ENCODE results near the gene HAPSTR1. TPM values are rescaled to one million over a fixed set of nuclear protein-coding genes. Genes with fewer than 3 reads are reported as not detected.
A peak's percentile ranks its signal among the peaks of the same experiment; 100 is the strongest.

The HAPSTR1 gene
- total RNA-seq, 1 experiment from 2014 or later: 24.4 TPM

DNA sequence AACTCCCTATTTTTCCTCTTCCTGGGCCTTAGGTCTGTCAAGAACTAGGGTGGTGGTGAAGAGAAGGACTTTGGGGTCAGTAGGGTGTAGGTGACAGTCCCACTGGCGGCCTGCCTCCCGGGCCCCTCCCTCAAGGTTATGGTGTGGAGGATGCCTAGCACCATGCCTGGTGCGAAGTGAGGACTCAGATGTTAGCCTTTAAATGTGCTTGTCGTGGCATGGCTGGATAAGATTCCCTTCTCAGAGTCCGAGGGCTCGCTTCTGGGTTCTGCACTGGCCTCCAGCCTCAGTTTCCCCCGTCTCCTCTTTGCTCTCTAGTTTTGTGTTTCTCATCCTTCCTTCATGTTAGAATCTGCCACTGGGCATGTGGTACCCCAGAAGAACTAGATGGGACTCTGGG, 32.0 kb downstream of the HAPSTR1 start:
- BruUV-seq (replicated peaks): no TSS peak
- POLR2A ChIA-PET (ENCODE audit: unreplicated experiment): no interaction called here
- 0 out of 2 replicates have a peak, but pooled peaks cover 5% of the 10 kb centered on the region for H4K20me1 ChIP-seq (ENCODE audit: low read length)
- TF ChIP-seq EZH2phosphoT487 (IDR thresholded peaks at IDR 0.05; ENCODE audit: borderline replicate concordance, low read length): no peak
- TF ChIP-seq, protein P1, sequence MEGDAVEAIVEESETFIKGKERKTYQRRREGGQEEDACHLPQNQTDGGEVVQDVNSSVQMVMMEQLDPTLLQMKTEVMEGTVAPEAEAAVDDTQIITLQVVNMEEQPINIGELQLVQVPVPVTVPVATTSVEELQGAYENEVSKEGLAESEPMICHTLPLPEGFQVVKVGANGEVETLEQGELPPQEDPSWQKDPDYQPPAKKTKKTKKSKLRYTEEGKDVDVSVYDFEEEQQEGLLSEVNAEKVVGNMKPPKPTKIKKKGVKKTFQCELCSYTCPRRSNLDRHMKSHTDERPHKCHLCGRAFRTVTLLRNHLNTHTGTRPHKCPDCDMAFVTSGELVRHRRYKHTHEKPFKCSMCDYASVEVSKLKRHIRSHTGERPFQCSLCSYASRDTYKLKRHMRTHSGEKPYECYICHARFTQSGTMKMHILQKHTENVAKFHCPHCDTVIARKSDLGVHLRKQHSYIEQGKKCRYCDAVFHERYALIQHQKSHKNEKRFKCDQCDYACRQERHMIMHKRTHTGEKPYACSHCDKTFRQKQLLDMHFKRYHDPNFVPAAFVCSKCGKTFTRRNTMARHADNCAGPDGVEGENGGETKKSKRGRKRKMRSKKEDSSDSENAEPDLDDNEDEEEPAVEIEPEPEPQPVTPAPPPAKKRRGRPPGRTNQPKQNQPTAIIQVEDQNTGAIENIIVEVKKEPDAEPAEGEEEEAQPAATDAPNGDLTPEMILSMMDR (conservative IDR thresholded peaks at IDR 0.05; ENCODE audit: low read depth, low read length): no peak
- TF ChIP-seq EZH2 (IDR thresholded peaks at IDR 0.05; ENCODE audit: low read length, unreplicated experiment): no peak
- no peaks in the 10 kb centered on the region for H3K9me3 ChIP-seq (ENCODE audit: low read length)
- CTCF ChIA-PET: no interaction called here
- H3K27me3 ChIP-seq (ENCODE audit: low read length): no peaks in the 10 kb centered on the region
- H3F3A ChIP-seq (ENCODE audit: low read length, unreplicated experiment): no peaks in the 10 kb centered on the region
- ATAC-seq: no peak
- H2AFZ ChIP-seq (ENCODE audit: low read length): no peak overlapping the region
- no peaks in the 10 kb centered on the region for H3K9me2 ChIP-seq (replicated peaks; ENCODE audit: low read length)
- intact Hi-C loops (cut with micrococcal nuclease): no loop called here
- peaks cover 4% of the 10 kb centered on the region; the same call in 1 of the 2 replicates for H3K36me3 ChIP-seq (ENCODE audit: low read depth, low read length)
- DNase-seq: no peak
- H3K4me3 ChIP-seq (ENCODE audit: low read length): no peak overlapping the region
- peaks cover 30% of the 10 kb centered on the region for H3K4me1 ChIP-seq (ENCODE audit: insufficient read depth, low read length)
- H3K27ac ChIP-seq (ENCODE audit: low read length): peak overlapping the region; percentile 48
- H3K9ac ChIP-seq (ENCODE audit: low read length): no peak overlapping the region
- peak overlapping the region; percentile 41 for H3K4me2 ChIP-seq (ENCODE audit: low read length)
- H3K79me2 ChIP-seq (ENCODE audit: low read length): peaks cover 58% of the 10 kb centered on the region

DNA sequence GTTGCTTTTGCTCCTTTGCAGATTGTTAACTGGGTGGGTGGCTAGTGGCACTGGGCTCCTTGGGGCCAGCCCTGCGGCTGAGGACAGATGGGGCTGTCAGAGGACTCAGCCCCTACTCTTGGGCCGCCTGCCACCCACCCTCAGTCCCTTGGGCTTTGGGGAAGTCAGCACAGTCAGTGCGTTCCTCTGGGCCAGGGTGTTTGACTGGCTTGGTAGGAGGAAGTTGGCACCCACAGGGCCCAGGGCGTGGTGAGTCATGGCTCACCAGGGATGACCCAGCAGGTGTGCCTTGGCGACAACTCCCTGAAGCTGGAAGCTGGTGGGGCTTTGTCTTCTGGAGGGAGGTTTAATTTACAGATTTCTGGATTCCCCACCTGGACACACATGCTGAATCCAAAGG, 32.4 kb downstream of the HAPSTR1 start:
- Histone ChIP-seq H3K27me3 (ENCODE audit: low read length) (no peaks in the 10 kb centered on the region), H4K20me1 (ENCODE audit: low read length) (0 out of 2 replicates have a peak, but pooled peaks cover 5% of the 10 kb centered on the region), H3K36me3 (ENCODE audit: low read depth, low read length) (no peaks in the 10 kb centered on the region), H3F3A (ENCODE audit: low read length, unreplicated experiment) (no peaks in the 10 kb centered on the region), H3K9me2 (replicated peaks; ENCODE audit: low read length) (no peaks in the 10 kb centered on the region), H3K79me2 (ENCODE audit: low read length) (peaks cover 53% of the 10 kb centered on the region), H3K9me3 (ENCODE audit: low read length) (no peaks in the 10 kb centered on the region), H3K4me2 (ENCODE audit: low read length) (peak overlapping the region; percentile 41), H3K9ac (ENCODE audit: low read length) (no peak overlapping the region), H3K4me1 (ENCODE audit: insufficient read depth, low read length) (peaks cover 30% of the 10 kb centered on the region), H2AFZ (ENCODE audit: low read length) (no peak overlapping the region), H3K4me3 (ENCODE audit: low read length) (no peak overlapping the region), H3K27ac (ENCODE audit: low read length) (peak overlapping the region; percentile 48)
- ATAC-seq (peak; percentile 92), DNase-seq (peak; percentile 82)
- ChIA-PET POLR2A (ENCODE audit: unreplicated experiment) (no interaction called here), CTCF (no interaction called here)
- TF ChIP-seq EZH2 (IDR thresholded peaks at IDR 0.05; ENCODE audit: low read length, unreplicated experiment) (no peak), EZH2phosphoT487 (IDR thresholded peaks at IDR 0.05; ENCODE audit: borderline replicate concordance, low read length) (no peak)
- TF ChIP-seq, protein P1 (conservative IDR thresholded peaks at IDR 0.05; ENCODE audit: low read depth, low read length): no peak
- BruUV-seq (replicated peaks): no TSS peak
- intact Hi-C loops (cut with micrococcal nuclease): no loop called here

DNA sequence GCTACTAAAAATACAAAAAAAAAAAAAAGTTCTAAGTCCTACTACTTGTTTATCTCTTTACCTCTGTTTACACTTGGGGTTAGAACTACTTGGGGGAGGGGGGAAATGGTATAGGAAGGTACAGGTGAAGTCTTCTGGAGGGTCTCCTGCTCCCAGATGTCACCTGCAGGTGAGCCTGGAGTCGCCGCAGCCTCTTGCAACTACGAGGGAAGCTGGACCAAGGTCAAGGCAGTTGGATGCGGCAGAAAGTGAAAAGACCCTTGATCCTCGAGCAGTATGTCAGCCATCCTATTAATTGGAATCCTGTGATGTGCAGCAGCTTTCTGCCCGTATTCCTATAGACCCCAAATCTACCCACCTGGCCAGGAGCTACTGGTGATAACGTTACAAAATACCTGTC, 33.0 kb downstream of the HAPSTR1 start:
- no peaks in the 10 kb centered on the region for H3K9me3 ChIP-seq (ENCODE audit: low read length)
- H4K20me1 ChIP-seq (ENCODE audit: low read length): 0 out of 2 replicates have a peak, but pooled peaks cover 5% of the 10 kb centered on the region
- ATAC-seq (no peak), DNase-seq (no peak)
- H3K9me2 ChIP-seq (replicated peaks; ENCODE audit: low read length): no peaks in the 10 kb centered on the region
- H3K36me3 ChIP-seq (ENCODE audit: low read depth, low read length): no peaks in the 10 kb centered on the region
- H3K4me3 ChIP-seq (ENCODE audit: low read length): no peak overlapping the region
- intact Hi-C loops (cut with micrococcal nuclease): no loop called here
- H3K4me1 ChIP-seq (ENCODE audit: insufficient read depth, low read length): peaks cover 30% of the 10 kb centered on the region
- peak overlapping the region; percentile 48; the same call in 1 of the 2 replicates for H3K27ac ChIP-seq (ENCODE audit: low read length)
- no peak overlapping the region for H3K9ac ChIP-seq (ENCODE audit: low read length)
- no peak overlapping the region for H2AFZ ChIP-seq (ENCODE audit: low read length)
- peaks cover 48% of the 10 kb centered on the region for H3K79me2 ChIP-seq (ENCODE audit: low read length)
- TF ChIP-seq, protein P1 (conservative IDR thresholded peaks at IDR 0.05; ENCODE audit: low read depth, low read length): no peak
- TF ChIP-seq EZH2phosphoT487 (IDR thresholded peaks at IDR 0.05; ENCODE audit: borderline replicate concordance, low read length) (no peak), EZH2 (IDR thresholded peaks at IDR 0.05; ENCODE audit: low read length, unreplicated experiment) (no peak)
- BruUV-seq (replicated peaks): TSS peak; percentile 4
- H3K4me2 ChIP-seq (ENCODE audit: low read length): peak overlapping the region; percentile 41
- ChIA-PET POLR2A (ENCODE audit: unreplicated experiment) (no interaction called here), CTCF (no interaction called here)
- no peaks in the 10 kb centered on the region for H3K27me3 ChIP-seq (ENCODE audit: low read length)
- no peaks in the 10 kb centered on the region for H3F3A ChIP-seq (ENCODE audit: low read length, unreplicated experiment)

Data from PC-3 (cell line).